K562 (cell line): ENCODE data around the gene FBN3. TPM values are rescaled to one million over a fixed set of nuclear protein-coding genes. Genes with fewer than 3 reads are reported as not detected.

Experiments
- ATF7 ChIP-seq: fragments of 450-650 bp; IDR thresholded peaks from 2 replicates; pipeline ENCODE4 v1.7.1; 2014; ENCODE audit warnings: mild to moderate bottlenecking, moderate library complexity
- CBX1 ChIP-seq: sonication (generic); IDR thresholded peaks from 2 replicates; pipeline ENCODE4 v1.6.1; 2016; ENCODE audit warnings: antibody characterized with exemption, low read depth, mild to moderate bottlenecking
- CBX3 ChIP-seq, 2 experiments: IDR thresholded peaks; 1 replicate in 1 of 2; 2 replicates in 1 of 2; pipeline ENCODE4 v1.6.1; 2012; ENCODE audit warnings: inconsistent platforms in 2 of 2, low read length in 2 of 2, borderline replicate concordance in 1 of 2, control low read depth in 1 of 2
- CBX8 ChIP-seq: fragments of 200-600 bp; sonication (generic); IDR thresholded peaks from 2 replicates; pipeline ENCODE4 v1.6.1; 2012; ENCODE audit warnings: borderline replicate concordance, mixed run types, low read depth, mild to moderate bottlenecking, moderate library complexity, mixed read lengths, low read length, control low read depth, inconsistent platforms; ENCODE audit not compliant: poor library complexity, severe bottlenecking; ENCODE audit errors: extremely low read depth
- COPS2 ChIP-seq: fragments of 450-650 bp; conservative IDR thresholded peaks from 2 replicates; pipeline ENCODE4 v1.6.1; 2016; ENCODE audit warnings: mild to moderate bottlenecking, moderate library complexity
- CTCF ChIP-seq, 3 experiments: IDR thresholded peaks in 2 of 3; conservative IDR thresholded peaks in 1 of 3; 2 replicates each; pipeline ENCODE4 v1.5.1; 2011 to 2012; ENCODE audit warnings: low read length in 3 of 3, mild to moderate bottlenecking in 3 of 3, control low read depth in 2 of 3, improper control_type of control experiment in 1 of 3, inconsistent platforms in 1 of 3, low read depth in 1 of 3, mixed read lengths in 1 of 3, moderate library complexity in 1 of 3; ENCODE audit not compliant: insufficient read depth in 2 of 3
- ELF2 ChIP-seq: fragments of 250-450 bp; sonication (Bioruptor Pico); IDR thresholded peaks from 2 replicates; pipeline ENCODE4 v1.5.0; 2021; ENCODE audit warnings: mild to moderate bottlenecking
- FOSL1 ChIP-seq: fragments of 200-800 bp; sonication (Bioruptor generic); conservative IDR thresholded peaks from 2 replicates; pipeline ENCODE4 v1.6.1; 2016; ENCODE audit warnings: missing genetic modification characterization, missing compliant biosample characterization
- HDAC2 ChIP-seq: fragments of 450-650 bp; IDR thresholded peaks from 2 replicates; pipeline ENCODE4 v1.6.1; 2016; ENCODE audit warnings: mild to moderate bottlenecking
- KAT7 ChIP-seq: sonication (generic); formaldehyde crosslinking; IDR thresholded peaks from 2 replicates; pipeline ENCODE4 v1.8.0; 2022; ENCODE audit warnings: missing genetic modification reagents, mild to moderate bottlenecking, borderline replicate concordance
- KHSRP ChIP-seq: fragments of 450-650 bp; IDR thresholded peaks from 2 replicates; pipeline ENCODE4 v1.6.1; 2017
- MEF2A ChIP-seq: IDR thresholded peaks from 2 replicates; pipeline ENCODE4 v1.6.1; 2011; ENCODE audit warnings: low read depth, mild to moderate bottlenecking, low read length, moderate library complexity; ENCODE audit not compliant: control insufficient read depth
- NFE2 ChIP-seq: IDR thresholded peaks from 2 replicates; pipeline ENCODE4 v1.6.1; 2014; ENCODE audit warnings: antibody characterized with exemption, low read depth
- PATZ1 ChIP-seq: fragments of 250-450 bp; sonication (Bioruptor Pico); IDR thresholded peaks from 2 replicates; pipeline ENCODE4 v1.5.0; 2020; ENCODE audit warnings: mild to moderate bottlenecking, borderline replicate concordance
- POLR2B ChIP-seq: fragments of 450-650 bp; IDR thresholded peaks from 2 replicates; pipeline ENCODE4 v1.6.1; 2018; ENCODE audit warnings: low read depth; ENCODE audit not compliant: partially characterized antibody
- RCOR1 ChIP-seq, 2 experiments: IDR thresholded peaks; 2 replicates each; pipeline ENCODE4 v1.6.1; 2012; ENCODE audit warnings: low read depth in 2 of 2, low read length in 2 of 2, borderline replicate concordance in 1 of 2, improper control_type of control experiment in 1 of 2
- SMARCA5 ChIP-seq: fragments of 450-650 bp; IDR thresholded peaks from 2 replicates; pipeline ENCODE4 v1.6.1; 2016
- ZNF146 ChIP-seq: IDR thresholded peaks from one replicate; pipeline ENCODE4 v1.6.1; 2018; ENCODE audit warnings: missing compliant biosample characterization; ENCODE audit not compliant: unreplicated experiment
- ZNF408 ChIP-seq: fragments of 250-450 bp; sonication (Bioruptor Pico); IDR thresholded peaks from 2 replicates; pipeline ENCODE4 v1.4.0; 2020; ENCODE audit warnings: low read depth, mild to moderate bottlenecking, moderate library complexity
- polyA plus RNA-seq, 8 experiments: library from polyadenylated mRNA; depleted of rRNA in 4 of 8; stranded (reverse) in 5 of 8; unstranded in 3 of 8; fragments of >200 nt; fragmentation: Nextera tagmentation in 2 of 8; fragmentation: Illumina TruSeq in 1 of 8; extraction: Ambion mirVana in 2 of 8; extraction: Trizol in 1 of 8; gene quantifications; 2 replicates each; pipeline versions ENCODE4 v1.2.1 to v1.2.3, GENCODE V29; 2011 to 2014; ENCODE audit warnings: inconsistent platforms in 1 of 8, missing spikeins in 1 of 8
- total RNA-seq, 7 experiments: library from RNA; depleted of rRNA in 6 of 7; stranded (reverse); fragments of >200 nt in 6 of 7; fragmentation: Illumina TruSeq in 2 of 7; extraction: Trizol in 2 of 7; gene quantifications; 2 replicates each; pipeline versions ENCODE4 v1.2.1 to v1.2.3, GENCODE V29; 2011 to 2021; ENCODE audit warnings: low replicate concordance in 1 of 7

The FBN3 gene
- total and polyA plus RNA-seq, 9 of the 15 experiments (the other 6 are each of a cell fraction or from before 2014, with no cell fraction given) = under 0.01 to 0.29 (median 0.01) TPM; not detected in 4

- TF ChIP-seq POLR2B (no peak), KHSRP (no peak), HDAC2 (peak; percentile 67; the same call in 1 of the 2 replicates), NFE2 (no peak), PATZ1 (no peak), ELF2 (CRISPR knock-in tag) (no peak), CBX3 (IDR thresholded peaks at IDR 0.05; ENCODE audit: borderline replicate concordance in 1 of 2, low read length in 2 of 2) (peak in 1 of 2 experiments; percentile 74; a peak in 2 of 3 replicates), FOSL1 (no peak), COPS2 (no peak), ATF7 (no peak), CBX8 (no peak), ZNF408 (CRISPR knock-in tag) (no peak), CBX1 (peak; percentile 89), SMARCA5 (peak; percentile 62; the same call in 1 of the 2 replicates), KAT7 (CRISPR knock-in tag) (no peak), ZNF146 (CRISPR knock-in tag) (no peak), CTCF (IDR thresholded peaks at IDR 0.05 in 2 of 3, conservative IDR thresholded peaks at IDR 0.05 in 1 of 3; ENCODE audit: insufficient read depth in 2 of 3, low read depth in 1 of 3, low read length in 3 of 3) (peak; percentile 37 to 53 (median 43)), RCOR1 (IDR thresholded peaks at IDR 0.05; ENCODE audit: borderline replicate concordance in 1 of 2, low read depth in 2 of 2, low read length in 2 of 2) (peak in 1 of 2 experiments; percentile 78; a peak in 2 of 4 replicates), MEF2A (no peak)
Measured at GRCh38 chr19:8096071-8096470, 53.3 kb downstream of the FBN3 start (continued).
